Skeletal muscle satellite cell (primary cell): Measurements from ENCODE around the gene TCIRG1.

Experiments
- H3K27me3 ChIP-seq: 2 replicates; pipeline ENCODE4 v1.7.0; 2013; ENCODE audit warnings: low read length; ENCODE audit not compliant: control insufficient read depth, insufficient read depth
- H3K36me3 ChIP-seq: 2 replicates; pipeline ENCODE4 v1.7.0; 2013; ENCODE audit warnings: mild to moderate bottlenecking, control low read depth, low read length; ENCODE audit not compliant: insufficient read depth
- H3K4me1 ChIP-seq: 2 replicates; pipeline ENCODE4 v1.7.0; 2013; ENCODE audit warnings: low read length; ENCODE audit not compliant: control insufficient read depth, insufficient read depth
- H3K4me2 ChIP-seq: 2 replicates; pipeline ENCODE4 v1.7.0; 2013; ENCODE audit warnings: mild to moderate bottlenecking, low read length
- H3K4me3 ChIP-seq: 2 replicates; pipeline ENCODE4 v1.7.0; 2013; ENCODE audit warnings: low read length
- H3K9ac ChIP-seq: 2 replicates; pipeline ENCODE4 v1.7.0; 2013; ENCODE audit warnings: mild to moderate bottlenecking, low read depth, low read length, moderate library complexity
- H3K9me3 ChIP-seq: replicated peaks from 2 replicates; pipeline ENCODE4 v1.7.0; 2013; ENCODE audit warnings: mild to moderate bottlenecking, control low read depth, low read length

TCIRG1 gene

GRCh38 chr11:68036141-68036716 lies 2.6 kb upstream of the TCIRG1 start:
- H3K4me1 ChIP-seq = peaks cover 56% of the 10 kb centered on the region
- no peak overlapping the region for H3K4me3 ChIP-seq
- no peaks in the 10 kb centered on the region for H3K9me3 ChIP-seq
- no peak overlapping the region for H3K9ac ChIP-seq
- no peak overlapping the region for H3K4me2 ChIP-seq
- peaks cover 27% of the 10 kb centered on the region for H3K36me3 ChIP-seq
- no peaks in the 10 kb centered on the region for H3K27me3 ChIP-seq

DNA sequence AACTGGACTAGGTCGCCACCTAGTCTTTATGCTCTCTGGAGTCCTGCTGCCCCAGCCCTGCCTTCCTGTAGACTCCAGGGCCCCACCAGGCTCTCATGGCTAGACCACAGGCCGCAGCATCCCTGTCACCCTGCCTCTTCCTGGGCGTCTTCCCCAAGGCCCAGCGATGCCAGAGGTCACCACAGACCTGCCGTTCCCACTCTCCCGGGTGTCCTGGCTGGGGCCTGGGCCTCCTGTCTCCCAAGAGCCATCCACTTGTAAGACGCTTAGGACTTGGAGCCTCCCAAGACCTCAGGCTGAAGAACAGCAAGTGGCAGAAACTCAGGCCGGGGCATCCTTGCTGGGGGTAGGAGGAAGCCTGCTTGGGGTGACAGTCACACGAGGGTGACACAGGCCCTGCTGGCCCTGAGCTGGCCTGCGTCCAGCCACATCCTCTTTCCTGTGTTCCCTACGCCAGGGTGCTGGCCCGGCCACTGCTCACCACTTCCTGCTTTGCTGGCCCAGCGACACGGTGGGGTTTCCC lies 2.0 kb upstream of the TCIRG1 start:
- Histone ChIP-seq H3K9me3 (no peaks in the 10 kb centered on the region), H3K4me2 (no peak overlapping the region), H3K27me3 (no peaks in the 10 kb centered on the region), H3K36me3 (peaks cover 27% of the 10 kb centered on the region), H3K4me3 (no peak overlapping the region), H3K9ac (no peak overlapping the region), H3K4me1 (peaks cover 56% of the 10 kb centered on the region)

DNA sequence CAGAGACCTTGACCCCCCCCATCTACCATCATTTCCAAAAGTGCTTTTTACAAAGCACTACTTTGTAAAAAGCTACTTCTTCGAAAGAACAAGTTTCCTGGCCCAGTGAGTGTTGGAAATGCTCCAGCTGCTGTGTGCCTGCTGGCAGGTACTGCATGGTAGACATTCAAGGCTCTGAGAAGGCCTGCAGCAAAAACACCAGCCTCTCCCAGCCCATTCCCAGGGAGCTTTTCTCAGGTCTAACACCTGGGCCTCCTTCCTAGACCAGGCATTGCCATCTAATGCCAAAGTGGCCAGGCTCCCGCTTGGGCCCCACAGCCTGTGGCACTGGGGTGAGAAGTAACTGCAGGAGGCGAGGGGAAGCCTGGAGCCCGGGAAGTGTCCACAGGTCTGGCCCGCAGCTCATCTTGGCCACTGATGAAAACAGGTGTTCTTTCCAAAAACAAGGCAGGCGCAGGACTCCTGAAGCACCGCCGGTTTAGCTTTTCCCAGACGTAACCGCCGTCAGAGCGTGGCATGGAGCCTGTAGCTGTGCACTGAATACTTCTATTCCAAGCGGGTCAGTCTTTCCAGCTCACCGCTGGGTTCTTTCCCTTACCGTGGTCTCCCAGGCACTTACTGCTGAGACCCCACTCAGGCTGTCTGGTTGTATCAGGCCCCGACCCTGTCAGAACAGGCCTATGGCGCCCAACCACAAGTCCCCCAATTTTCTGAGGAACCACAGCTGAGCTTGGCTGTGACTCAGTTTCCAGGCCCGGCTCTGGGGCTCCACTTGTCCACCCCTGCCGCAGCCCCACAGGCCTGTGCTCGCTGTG lies 1.2 kb upstream of the TCIRG1 start:
- H3K4me3 ChIP-seq = peak overlapping the region; percentile 91
- peaks cover 49% of the 10 kb centered on the region for H3K4me1 ChIP-seq
- H3K4me2 ChIP-seq = peak overlapping the region; percentile 90
- peak overlapping the region; percentile 89 for H3K9ac ChIP-seq
- H3K36me3 ChIP-seq = peaks cover 20% of the 10 kb centered on the region
- no peaks in the 10 kb centered on the region for H3K9me3 ChIP-seq
- no peaks in the 10 kb centered on the region for H3K27me3 ChIP-seq

DNA sequence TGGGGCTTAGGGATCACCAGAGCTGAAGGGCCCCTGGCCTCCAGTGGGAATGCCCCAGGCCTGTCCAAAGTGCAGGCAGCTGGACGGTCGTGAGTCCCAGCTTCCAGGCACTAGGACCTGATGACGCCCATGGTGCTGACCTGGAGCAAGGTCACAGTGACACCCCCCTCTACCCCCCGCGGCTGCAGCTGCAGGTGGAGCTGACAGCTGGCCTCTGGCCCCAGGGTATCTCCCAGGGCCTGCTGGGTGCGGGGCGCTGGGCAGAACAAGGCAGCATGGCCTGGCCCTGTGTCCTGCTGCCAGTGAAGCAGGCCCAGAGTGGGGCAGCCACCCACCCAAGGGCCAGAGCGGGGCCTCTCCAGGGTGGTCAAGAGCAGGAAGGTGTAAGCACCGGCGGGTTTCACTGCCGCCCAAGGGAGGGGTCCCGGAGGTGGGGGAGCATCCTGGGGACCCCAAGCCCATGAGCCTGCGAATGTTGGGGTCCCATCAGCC lies 553 bp upstream of the TCIRG1 start:
- Histone ChIP-seq H3K4me2 (peak overlapping the region; percentile 90), H3K9me3 (no peaks in the 10 kb centered on the region), H3K36me3 (peaks cover 23% of the 10 kb centered on the region), H3K4me1 (peaks cover 56% of the 10 kb centered on the region), H3K27me3 (no peaks in the 10 kb centered on the region), H3K4me3 (peak overlapping the region; percentile 91), H3K9ac (peak overlapping the region; percentile 89)

GRCh38 chr11:68039526-68040086 lies 781 bp downstream of the TCIRG1 start:
- Histone ChIP-seq H3K4me1 (peaks cover 52% of the 10 kb centered on the region), H3K4me2 (peak overlapping the region; percentile 90), H3K36me3 (peaks cover 18% of the 10 kb centered on the region), H3K27me3 (no peaks in the 10 kb centered on the region), H3K9me3 (no peaks in the 10 kb centered on the region), H3K4me3 (peak overlapping the region; percentile 91), H3K9ac (peak overlapping the region; percentile 89)

- peaks cover 52% of the 10 kb centered on the region for H3K4me1 ChIP-seq
- H3K9me3 ChIP-seq = no peaks in the 10 kb centered on the region
- H3K27me3 ChIP-seq = no peaks in the 10 kb centered on the region
- peaks cover 26% of the 10 kb centered on the region for H3K36me3 ChIP-seq
- H3K4me3 ChIP-seq = peak overlapping the region; percentile 91
- peak overlapping the region; percentile 90 for H3K4me2 ChIP-seq
- peak overlapping the region; percentile 89 for H3K9ac ChIP-seq
Measured at GRCh38 chr11:68040101-68040956, 1.5 kb downstream of the TCIRG1 start.

DNA sequence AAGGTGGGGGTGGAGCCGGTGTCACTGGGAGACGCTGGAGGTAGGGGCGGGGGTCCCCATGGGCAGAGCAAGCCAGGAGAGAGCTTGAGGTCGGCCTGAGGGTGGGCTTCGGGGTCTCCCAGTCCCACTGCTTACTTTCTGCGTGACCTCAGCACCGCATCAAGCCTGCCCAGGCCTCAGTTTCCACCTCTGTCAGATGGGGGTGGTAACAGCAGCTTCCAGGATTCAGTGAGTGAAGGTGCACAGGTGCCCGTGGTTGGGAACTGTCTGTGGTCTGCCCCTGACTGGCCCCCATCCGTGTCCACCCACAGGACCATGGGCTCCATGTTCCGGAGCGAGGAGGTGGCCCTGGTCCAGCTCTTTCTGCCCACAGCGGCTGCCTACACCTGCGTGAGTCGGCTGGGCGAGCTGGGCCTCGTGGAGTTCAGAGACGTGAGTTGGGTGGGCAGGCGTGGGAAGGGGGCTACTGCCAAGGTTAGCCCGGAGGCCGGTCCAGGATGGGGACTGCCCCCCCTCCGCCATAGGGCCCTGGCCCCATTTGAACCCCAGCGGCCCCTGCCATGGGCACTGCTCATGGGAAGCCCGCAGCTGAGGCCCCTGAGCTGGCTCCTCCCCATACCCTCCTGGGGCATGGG lies 2.2 kb downstream of the TCIRG1 start:
- H3K4me2 ChIP-seq = peak overlapping the region; percentile 90
- peaks cover 52% of the 10 kb centered on the region for H3K4me1 ChIP-seq
- H3K9ac ChIP-seq = peak overlapping the region; percentile 89
- H3K4me3 ChIP-seq = peak overlapping the region; percentile 91
- H3K27me3 ChIP-seq = no peaks in the 10 kb centered on the region
- no peaks in the 10 kb centered on the region for H3K9me3 ChIP-seq
- H3K36me3 ChIP-seq = peaks cover 30% of the 10 kb centered on the region

GRCh38 chr11:68041617-68042218 lies 2.9 kb downstream of the TCIRG1 start:
- Histone ChIP-seq H3K9ac (no peak overlapping the region), H3K4me3 (no peak overlapping the region), H3K9me3 (no peaks in the 10 kb centered on the region), H3K4me2 (peak overlapping the region; percentile 90), H3K4me1 (peaks cover 50% of the 10 kb centered on the region), H3K27me3 (no peaks in the 10 kb centered on the region), H3K36me3 (peaks cover 32% of the 10 kb centered on the region)

DNA sequence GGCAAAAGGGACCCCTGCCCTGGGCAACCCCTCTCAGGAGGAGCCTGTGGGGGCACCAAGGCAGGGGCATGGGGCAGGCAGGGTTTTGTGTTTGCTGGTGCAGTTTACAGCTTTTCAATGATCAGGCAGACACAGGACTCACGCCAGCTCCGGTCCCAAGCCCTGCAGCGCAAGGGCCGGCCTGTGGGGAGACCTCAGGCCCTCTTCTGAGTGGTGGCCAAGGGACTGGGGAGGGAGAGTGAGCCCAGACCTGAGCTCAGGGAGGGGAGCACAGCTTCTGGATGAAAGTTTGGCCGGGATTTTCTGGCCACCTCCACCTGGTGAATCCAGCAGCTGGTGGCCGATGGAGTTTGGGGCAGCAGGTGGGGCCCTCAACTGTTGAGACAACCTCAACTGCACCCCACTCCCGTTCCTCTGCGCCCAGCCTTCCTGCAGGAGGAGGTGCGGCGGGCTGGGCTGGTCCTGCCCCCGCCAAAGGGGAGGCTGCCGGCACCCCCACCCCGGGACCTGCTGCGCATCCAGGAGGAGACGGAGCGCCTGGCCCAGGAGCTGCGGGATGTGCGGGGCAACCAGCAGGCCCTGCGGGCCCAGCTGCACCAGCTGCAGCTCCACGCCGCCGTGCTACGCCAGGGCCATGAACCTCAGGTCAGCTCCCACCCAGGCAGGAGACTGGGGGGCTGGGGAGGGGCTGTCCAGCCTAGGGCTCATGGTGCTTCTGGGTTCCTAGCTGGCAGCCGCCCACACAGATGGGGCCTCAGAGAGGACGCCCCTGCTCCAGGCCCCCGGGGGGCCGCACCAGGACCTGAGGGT lies 3.6 kb downstream of the TCIRG1 start:
- H3K9me3 ChIP-seq = no peaks in the 10 kb centered on the region
- peaks cover 45% of the 10 kb centered on the region for H3K4me1 ChIP-seq
- peak overlapping the region; percentile 72 for H3K4me2 ChIP-seq
- H3K27me3 ChIP-seq = no peaks in the 10 kb centered on the region
- H3K9ac ChIP-seq = peak overlapping the region; percentile 44
- H3K4me3 ChIP-seq = no peak overlapping the region
- peaks cover 36% of the 10 kb centered on the region for H3K36me3 ChIP-seq

DNA sequence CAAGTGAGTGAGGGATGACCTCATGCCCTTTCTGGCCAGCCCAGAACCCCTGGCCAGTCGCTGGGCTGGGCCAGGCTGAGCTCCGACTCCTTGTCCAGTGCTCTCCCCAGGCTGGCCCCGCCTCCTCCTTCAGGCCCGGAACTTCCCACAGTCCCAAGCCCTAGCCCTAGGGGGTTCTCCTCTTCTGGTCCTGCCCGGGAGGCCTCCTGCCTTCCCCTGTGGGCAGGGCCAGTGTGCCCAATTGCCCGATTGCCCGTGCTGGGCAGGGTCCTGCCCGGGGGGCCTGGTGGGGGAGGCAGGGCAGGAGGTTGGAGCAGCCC lies 4.2 kb downstream of the TCIRG1 start:
- peaks cover 44% of the 10 kb centered on the region for H3K4me1 ChIP-seq
- H3K9ac ChIP-seq = peak overlapping the region; percentile 44
- no peaks in the 10 kb centered on the region for H3K9me3 ChIP-seq
- H3K4me3 ChIP-seq = no peak overlapping the region
- H3K27me3 ChIP-seq = no peaks in the 10 kb centered on the region
- peaks cover 41% of the 10 kb centered on the region for H3K36me3 ChIP-seq
- H3K4me2 ChIP-seq = peak overlapping the region; percentile 72
